ENCODE measurements around the gene UBL5. TPM values are rescaled to one million over a fixed set of nuclear protein-coding genes. Genes with fewer than 3 reads are reported as not detected.
"Not testable (repeated sequence)": the region's sequence is repeated elsewhere in the genome, so short reads cannot be mapped to it uniquely, and the experiment has no call there.

Gene UBL5
- polyA plus RNA-seq (2013, experiment 1 of 2): 737 TPM
- polyA plus RNA-seq (2013, experiment 2 of 2): 650 TPM

GRCh38 chr19:9827289-9828238, at the start of gene UBL5:
Gene UBL5 (plus strand): TSS chr19:9827918. CDS start chr19:9828338, 420 bp downstream.
- Histone ChIP-seq H3K4me1 (ENCODE audit: control insufficient read depth, insufficient read depth, low read length, poor library complexity, severe bottlenecking) (no peaks in the 10 kb centered on the region), H3K27ac (ENCODE audit: low read depth, low read length, severe bottlenecking) (peak within 1 kb of the TSS; percentile 88), H3K4me3 (ENCODE audit: extremely low read depth, insufficient read depth, low read length, poor library complexity, severe bottlenecking) (peak within 1 kb of the TSS; percentile 96), H3K36me3 (ENCODE audit: control insufficient read depth, insufficient read depth, low read length) (peaks cover 38% of the 10 kb centered on the region), H3K9me3 (ENCODE audit: control insufficient read depth, low read length) (no peaks in the 10 kb centered on the region)
- 1% methylated on average over 37 to 53 of the region's 62 CpGs for WGBS, 2 experiments (ENCODE audit: insufficient coverage in 2 of 2)

GRCh38 chr19:9782338-9782737, 45.4 kb upstream of the UBL5 start:
- 75 to 94% methylated on average over 2 of the region's 2 CpGs for WGBS, 2 experiments (ENCODE audit: insufficient coverage in 2 of 2)
- no peaks in the 10 kb centered on the region for H3K36me3 ChIP-seq (ENCODE audit: control insufficient read depth, insufficient read depth, low read length)

GRCh38 chr19:9784163-9784496, 43.6 kb upstream of the UBL5 start:
- Histone ChIP-seq H3K27ac (ENCODE audit: low read depth, low read length, severe bottlenecking) (peak overlapping the region; percentile 91), H3K9me3 (ENCODE audit: control insufficient read depth, low read length) (peaks cover 10% of the 10 kb centered on the region)
- H3K36me3 ChIP-seq (ENCODE audit: control insufficient read depth, insufficient read depth, low read length); H3K4me3 ChIP-seq (ENCODE audit: extremely low read depth, insufficient read depth, low read length, poor library complexity, severe bottlenecking); H3K4me1 ChIP-seq (ENCODE audit: control insufficient read depth, insufficient read depth, low read length, poor library complexity, severe bottlenecking): not testable (repeated sequence)
- 88 to 100% methylated on average over 2 to 5 of the region's 6 CpGs for WGBS, 2 experiments (ENCODE audit: insufficient coverage in 2 of 2)

More at GRCh38 chr19:9782338-9782737, 45.4 kb upstream of the UBL5 start:
- no peak overlapping the region for H3K4me3 ChIP-seq (ENCODE audit: extremely low read depth, insufficient read depth, low read length, poor library complexity, severe bottlenecking)
- peaks cover 6% of the 10 kb centered on the region for H3K4me1 ChIP-seq (ENCODE audit: control insufficient read depth, insufficient read depth, low read length, poor library complexity, severe bottlenecking)
- no peak overlapping the region for H3K27ac ChIP-seq (ENCODE audit: low read depth, low read length, severe bottlenecking)
- H3K9me3 ChIP-seq (ENCODE audit: control insufficient read depth, low read length): peaks cover 7% of the 10 kb centered on the region

GRCh38 chr19:9785367-9786331, 42.1 kb upstream of the UBL5 start:
- H3K4me1 ChIP-seq (ENCODE audit: control insufficient read depth, insufficient read depth, low read length, poor library complexity, severe bottlenecking): peaks cover 14% of the 10 kb centered on the region
- WGBS, 2 experiments (ENCODE audit: insufficient coverage in 2 of 2): 1% methylated on average over 24 to 28 of the region's 74 CpGs

GRCh38 chr19:9786342-9786741, 41.4 kb upstream of the UBL5 start:
- peaks cover 14% of the 10 kb centered on the region for H3K4me1 ChIP-seq (ENCODE audit: control insufficient read depth, insufficient read depth, low read length, poor library complexity, severe bottlenecking)
- 69 to 73% methylated on average over 5 to 6 of the region's 9 CpGs for WGBS, 2 experiments (ENCODE audit: insufficient coverage in 2 of 2)
- H3K4me3 ChIP-seq (ENCODE audit: extremely low read depth, insufficient read depth, low read length, poor library complexity, severe bottlenecking): peak overlapping the region; percentile 68
- no peaks in the 10 kb centered on the region for H3K36me3 ChIP-seq (ENCODE audit: control insufficient read depth, insufficient read depth, low read length)
- peaks cover 10% of the 10 kb centered on the region for H3K9me3 ChIP-seq (ENCODE audit: control insufficient read depth, low read length)
- no peak overlapping the region for H3K27ac ChIP-seq (ENCODE audit: low read depth, low read length, severe bottlenecking)

More at GRCh38 chr19:9785367-9786331, 42.1 kb upstream of the UBL5 start:
- Histone ChIP-seq H3K4me3 (ENCODE audit: extremely low read depth, insufficient read depth, low read length, poor library complexity, severe bottlenecking) (peak overlapping the region; percentile 68), H3K9me3 (ENCODE audit: control insufficient read depth, low read length) (peaks cover 10% of the 10 kb centered on the region), H3K27ac (ENCODE audit: low read depth, low read length, severe bottlenecking) (peak overlapping the region; percentile 92), H3K36me3 (ENCODE audit: control insufficient read depth, insufficient read depth, low read length) (no peaks in the 10 kb centered on the region)

- Histone ChIP-seq H3K4me3 (ENCODE audit: extremely low read depth, insufficient read depth, low read length, poor library complexity, severe bottlenecking) (no peak overlapping the region), H3K9me3 (ENCODE audit: control insufficient read depth, low read length) (peaks cover 10% of the 10 kb centered on the region), H3K4me1 (ENCODE audit: control insufficient read depth, insufficient read depth, low read length, poor library complexity, severe bottlenecking) (peaks cover 14% of the 10 kb centered on the region), H3K27ac (ENCODE audit: low read depth, low read length, severe bottlenecking) (no peak overlapping the region), H3K36me3 (ENCODE audit: control insufficient read depth, insufficient read depth, low read length) (no peaks in the 10 kb centered on the region)
- WGBS, 2 experiments (ENCODE audit: insufficient coverage in 2 of 2): 95% methylated on average over 7 to 8 of the region's 8 CpGs
Measured at GRCh38 chr19:9786819-9787218, 40.9 kb upstream of the UBL5 start.

- not testable (repeated sequence) for H3K36me3 ChIP-seq (ENCODE audit: control insufficient read depth, insufficient read depth, low read length); H3K27ac ChIP-seq (ENCODE audit: low read depth, low read length, severe bottlenecking); H3K4me3 ChIP-seq (ENCODE audit: extremely low read depth, insufficient read depth, low read length, poor library complexity, severe bottlenecking)
- peaks cover 10% of the 10 kb centered on the region for H3K9me3 ChIP-seq (ENCODE audit: control insufficient read depth, low read length)
- H3K4me1 ChIP-seq (ENCODE audit: control insufficient read depth, insufficient read depth, low read length, poor library complexity, severe bottlenecking): peaks cover 14% of the 10 kb centered on the region
- WGBS, 2 experiments (ENCODE audit: insufficient coverage in 2 of 2): 97 to 100% methylated on average over 8 to 10 of the region's 13 CpGs
Measured at GRCh38 chr19:9788604-9789003, 39.1 kb upstream of the UBL5 start.

- Histone ChIP-seq H3K4me3 (ENCODE audit: extremely low read depth, insufficient read depth, low read length, poor library complexity, severe bottlenecking) (no peak overlapping the region), H3K9me3 (ENCODE audit: control insufficient read depth, low read length) (peaks cover 10% of the 10 kb centered on the region), H3K27ac (ENCODE audit: low read depth, low read length, severe bottlenecking) (peak overlapping the region; percentile 81), H3K4me1 (ENCODE audit: control insufficient read depth, insufficient read depth, low read length, poor library complexity, severe bottlenecking) (peaks cover 9% of the 10 kb centered on the region), H3K36me3 (ENCODE audit: control insufficient read depth, insufficient read depth, low read length) (no peaks in the 10 kb centered on the region)
- 84 to 94% methylated on average over 5 to 9 of the region's 11 CpGs for WGBS, 2 experiments (ENCODE audit: insufficient coverage in 2 of 2)
Measured at GRCh38 chr19:9789066-9789465, 38.7 kb upstream of the UBL5 start.

- H3K27ac ChIP-seq (ENCODE audit: low read depth, low read length, severe bottlenecking): peak overlapping the region; percentile 81
- H3K4me1 ChIP-seq (ENCODE audit: control insufficient read depth, insufficient read depth, low read length, poor library complexity, severe bottlenecking); H3K36me3 ChIP-seq (ENCODE audit: control insufficient read depth, insufficient read depth, low read length); H3K4me3 ChIP-seq (ENCODE audit: extremely low read depth, insufficient read depth, low read length, poor library complexity, severe bottlenecking): not testable (repeated sequence)
- H3K9me3 ChIP-seq (ENCODE audit: control insufficient read depth, low read length): peaks cover 10% of the 10 kb centered on the region
- WGBS, 2 experiments (ENCODE audit: insufficient coverage in 2 of 2): 62 to 100% methylated on average over 1 to 3 of the region's 5 CpGs
Measured at GRCh38 chr19:9789579-9789978, 38.1 kb upstream of the UBL5 start.

- Histone ChIP-seq H3K9me3 (ENCODE audit: control insufficient read depth, low read length) (peaks cover 10% of the 10 kb centered on the region), H3K4me3 (ENCODE audit: extremely low read depth, insufficient read depth, low read length, poor library complexity, severe bottlenecking) (peak overlapping the region; percentile 66), H3K27ac (ENCODE audit: low read depth, low read length, severe bottlenecking) (peak overlapping the region; percentile 13)
- H3K36me3 ChIP-seq (ENCODE audit: control insufficient read depth, insufficient read depth, low read length); H3K4me1 ChIP-seq (ENCODE audit: control insufficient read depth, insufficient read depth, low read length, poor library complexity, severe bottlenecking): not testable (repeated sequence)
- 89 to 96% methylated on average over 3 to 4 of the region's 6 CpGs for WGBS, 2 experiments (ENCODE audit: insufficient coverage in 2 of 2)
Measured at GRCh38 chr19:9791073-9791367, 36.7 kb upstream of the UBL5 start.

Measured in mesodermal cell (in vitro differentiated cells).